ENCODE measurements around the gene SH3BP5.

Gene SH3BP5

DNA sequence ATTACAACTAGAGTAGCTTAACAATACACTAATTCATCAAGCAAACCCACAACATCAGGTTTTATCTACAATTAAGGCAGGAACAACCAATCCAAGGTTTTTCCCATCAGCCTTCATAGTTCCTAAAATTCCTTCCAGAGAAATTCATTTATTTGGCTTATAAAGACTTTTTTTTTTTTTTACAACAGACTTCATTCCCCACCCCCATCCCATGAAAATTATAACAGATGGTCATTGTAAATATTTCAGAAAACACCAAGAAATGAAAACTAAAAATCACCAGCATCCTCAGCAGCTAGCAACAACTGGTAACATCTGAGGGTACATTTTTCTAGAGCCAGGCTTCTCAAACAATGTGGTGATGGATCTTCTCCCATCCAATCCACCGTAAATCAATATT lies 11.0 kb downstream of the SH3BP5 start:
- DNase-seq, result no peak

DNA sequence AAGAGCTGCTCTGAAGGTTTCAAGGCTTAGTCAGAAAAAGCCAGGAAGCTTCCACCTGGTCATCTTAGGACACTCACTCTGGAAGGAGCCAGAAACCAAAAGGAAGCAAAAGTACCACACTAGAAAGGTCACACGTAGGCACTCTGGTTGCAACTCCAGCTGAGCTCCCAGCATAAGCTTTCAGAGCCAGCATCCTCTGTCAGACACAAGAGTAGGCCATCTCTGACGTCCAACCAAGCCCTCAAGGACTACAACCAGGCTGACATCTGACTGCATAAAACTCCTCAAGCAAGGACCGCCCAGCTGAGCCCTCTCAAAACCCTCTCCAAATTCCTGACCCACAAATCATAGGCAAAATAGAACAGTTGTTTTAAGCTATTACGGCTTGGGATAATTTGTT lies 12.8 kb downstream of the SH3BP5 start:
- DNase-seq, result no peak

DNA sequence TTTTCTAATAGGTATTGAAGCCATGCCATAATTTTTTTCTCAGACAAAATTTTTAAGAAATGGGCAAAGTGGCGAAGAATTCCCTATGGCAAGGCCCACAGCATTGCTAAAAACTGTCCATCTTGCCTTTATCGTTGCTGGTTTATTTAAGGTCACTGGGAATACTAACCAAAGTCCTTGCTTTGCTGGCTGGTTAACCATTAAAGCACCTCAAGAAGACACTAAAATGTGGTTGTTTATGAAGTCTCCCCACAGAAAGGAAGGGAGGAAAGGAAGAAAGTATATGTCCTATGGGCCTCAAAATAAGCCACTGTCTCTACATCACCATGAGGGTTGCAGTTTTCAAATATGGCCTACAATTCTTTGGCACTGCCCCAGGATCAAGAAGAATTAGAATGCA lies 13.2 kb downstream of the SH3BP5 start:
- no peak for DNase-seq

DNA sequence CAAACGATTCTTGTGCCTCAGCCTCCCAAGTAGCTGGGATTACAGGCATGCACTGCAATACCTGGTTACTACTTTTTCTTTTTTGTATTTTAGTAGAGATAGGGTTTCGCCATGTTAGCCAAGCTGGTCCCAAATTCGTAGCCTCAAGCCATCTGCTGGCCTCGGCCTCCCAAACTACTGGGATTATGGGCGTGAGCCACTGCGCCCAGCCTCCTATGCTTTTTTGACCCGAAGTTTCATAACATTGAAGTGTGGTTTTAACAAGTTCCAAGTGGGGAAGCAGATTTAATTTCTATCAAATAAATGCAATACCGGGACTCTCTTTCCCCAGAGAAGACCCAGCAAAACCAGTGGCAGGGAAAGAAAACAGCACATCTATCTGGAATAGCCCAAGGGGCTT lies 13.7 kb downstream of the SH3BP5 start:
- DNase-seq, result no peak

DNA sequence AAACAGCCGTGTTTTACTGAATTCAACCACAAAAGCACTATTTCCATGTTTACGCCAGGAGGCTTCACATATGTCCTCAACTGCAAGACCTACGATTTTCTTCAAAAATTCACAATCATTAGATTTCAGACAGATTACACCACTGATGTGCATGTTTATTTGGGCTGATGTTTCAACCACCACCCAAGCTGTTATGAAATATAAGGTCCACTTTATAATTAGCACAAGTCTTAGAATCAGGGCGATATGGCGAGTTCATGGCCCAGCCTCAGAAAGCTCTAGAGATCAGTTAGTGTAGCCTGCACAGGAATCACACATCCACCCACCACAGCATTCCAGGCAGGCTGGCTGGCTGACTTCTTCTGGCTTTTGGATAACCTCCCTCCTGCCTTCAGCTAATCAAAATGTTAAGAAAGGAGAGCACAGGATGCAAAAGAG lies 15.4 kb downstream of the SH3BP5 start:
- no peak for DNase-seq

DNA sequence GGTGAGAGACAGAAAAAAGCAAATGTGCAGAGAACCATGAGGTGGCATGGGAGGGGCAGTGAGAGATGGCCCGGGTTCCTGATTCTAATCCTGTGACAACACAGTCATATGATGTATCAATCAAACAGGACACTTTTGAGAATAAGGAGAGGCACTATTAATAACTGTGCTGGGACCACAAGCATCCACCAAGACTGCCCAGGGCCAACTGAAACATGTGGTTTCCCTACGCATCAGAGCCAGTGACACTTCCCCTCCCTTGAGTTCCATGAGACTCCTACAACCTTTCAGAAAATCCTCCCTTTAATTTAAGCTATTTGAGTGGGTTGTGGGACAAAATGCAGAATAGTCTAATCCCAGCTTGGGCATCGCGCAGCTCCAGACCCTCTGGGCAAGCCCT lies 17.4 kb downstream of the SH3BP5 start:
- no peak for DNase-seq

DNA sequence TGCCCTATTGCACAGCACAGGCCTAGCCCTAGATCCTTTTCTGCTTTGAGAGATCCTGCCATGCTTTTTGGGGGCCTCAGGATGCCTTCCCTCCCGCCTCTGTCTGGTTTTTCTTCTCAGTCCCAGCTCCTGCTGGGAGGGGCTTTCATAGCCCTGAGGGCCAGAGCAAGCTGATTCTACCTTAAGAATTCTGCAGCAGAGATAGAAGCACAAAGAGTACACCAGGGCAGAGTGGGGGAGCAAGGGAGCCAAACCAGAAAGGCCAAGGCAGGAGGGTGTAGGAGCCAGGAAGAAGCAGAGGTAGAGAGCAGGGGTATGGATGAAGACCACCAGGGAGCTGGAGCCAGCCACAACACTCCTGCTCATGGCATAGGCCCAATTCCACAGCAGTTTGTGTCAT lies 18.1 kb downstream of the SH3BP5 start:
- DNase-seq, result no peak

DNA sequence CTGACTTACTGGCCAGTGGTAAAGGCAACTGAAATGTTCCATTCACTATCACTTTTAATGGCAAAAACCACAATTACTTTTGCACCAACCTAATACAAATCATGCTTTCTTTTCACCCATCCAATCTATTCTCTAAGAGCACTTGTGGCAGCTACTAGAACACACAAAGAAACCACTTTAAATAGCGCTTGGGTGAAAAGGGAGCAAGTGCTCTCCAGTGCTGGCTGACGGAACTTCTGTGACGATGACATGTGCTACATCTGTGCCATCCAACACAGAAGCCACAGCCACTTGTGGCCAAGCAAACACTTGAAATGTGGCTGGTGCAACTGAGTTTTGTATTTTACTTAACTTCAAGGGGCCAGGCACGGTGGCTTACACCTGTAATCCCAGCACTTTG lies 18.9 kb downstream of the SH3BP5 start:
- no peak for DNase-seq

DNA sequence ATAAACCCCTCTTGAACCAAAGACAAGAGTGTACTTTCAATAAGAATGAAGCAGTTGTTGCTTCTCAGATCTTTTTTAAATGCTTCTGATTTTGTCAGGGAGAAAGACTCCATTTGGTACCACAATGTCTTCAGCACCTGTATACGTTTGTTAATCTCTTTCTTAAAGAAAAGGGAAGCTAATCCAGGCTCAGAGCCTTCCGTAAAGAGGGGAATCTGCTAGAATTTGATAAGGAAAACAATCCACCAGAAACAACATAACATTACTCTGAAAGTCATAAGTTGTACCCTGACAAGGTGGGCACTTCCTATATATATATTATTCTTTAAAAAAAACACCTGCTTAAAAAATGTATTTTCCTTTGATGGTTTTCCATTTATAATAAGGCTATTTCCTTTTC lies 19.8 kb downstream of the SH3BP5 start:
- DNase-seq, result no peak

DNA sequence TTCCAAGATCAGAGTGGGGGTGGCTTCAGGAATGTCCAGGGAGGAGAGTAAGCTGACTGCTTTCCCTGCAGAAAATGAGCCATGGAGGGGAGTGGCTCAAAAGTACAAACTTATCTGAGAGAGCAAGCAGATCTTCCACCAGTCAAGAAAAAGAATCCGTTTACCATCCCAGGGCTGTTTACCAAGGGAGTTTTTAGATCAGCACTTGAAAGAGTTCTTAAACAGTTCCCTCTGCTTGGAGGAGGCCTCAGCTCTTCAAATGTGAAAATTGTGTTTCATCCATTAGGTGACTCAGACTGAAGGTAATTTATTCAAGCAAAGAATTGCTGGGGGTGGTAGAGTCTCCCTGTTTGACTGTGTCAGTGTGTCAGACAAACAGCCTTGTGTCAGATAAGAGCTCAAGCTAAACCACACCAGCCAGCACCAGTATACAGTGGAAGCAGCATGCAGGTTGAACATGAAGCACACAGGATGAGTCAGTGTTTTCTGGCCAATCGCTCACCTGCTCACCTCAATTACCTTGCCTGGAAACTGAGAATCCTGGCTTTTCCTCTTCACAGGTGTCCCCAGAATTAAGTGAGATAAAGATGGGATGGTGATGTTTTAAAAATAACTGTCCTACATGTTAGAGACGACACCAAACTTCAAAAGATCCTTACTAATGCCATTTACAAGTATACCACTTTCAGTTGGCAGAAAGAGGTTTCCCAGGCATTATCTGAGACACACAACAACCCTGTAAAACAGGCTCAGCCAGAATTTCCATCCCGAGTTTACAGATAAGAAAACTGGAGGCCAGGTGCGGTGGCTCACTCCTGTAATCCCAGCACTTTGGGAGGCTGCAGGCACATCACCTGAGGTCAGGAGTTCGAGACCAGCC lies 21.7 kb downstream of the SH3BP5 start:
- DNase-seq, result peak; percentile 65

DNA sequence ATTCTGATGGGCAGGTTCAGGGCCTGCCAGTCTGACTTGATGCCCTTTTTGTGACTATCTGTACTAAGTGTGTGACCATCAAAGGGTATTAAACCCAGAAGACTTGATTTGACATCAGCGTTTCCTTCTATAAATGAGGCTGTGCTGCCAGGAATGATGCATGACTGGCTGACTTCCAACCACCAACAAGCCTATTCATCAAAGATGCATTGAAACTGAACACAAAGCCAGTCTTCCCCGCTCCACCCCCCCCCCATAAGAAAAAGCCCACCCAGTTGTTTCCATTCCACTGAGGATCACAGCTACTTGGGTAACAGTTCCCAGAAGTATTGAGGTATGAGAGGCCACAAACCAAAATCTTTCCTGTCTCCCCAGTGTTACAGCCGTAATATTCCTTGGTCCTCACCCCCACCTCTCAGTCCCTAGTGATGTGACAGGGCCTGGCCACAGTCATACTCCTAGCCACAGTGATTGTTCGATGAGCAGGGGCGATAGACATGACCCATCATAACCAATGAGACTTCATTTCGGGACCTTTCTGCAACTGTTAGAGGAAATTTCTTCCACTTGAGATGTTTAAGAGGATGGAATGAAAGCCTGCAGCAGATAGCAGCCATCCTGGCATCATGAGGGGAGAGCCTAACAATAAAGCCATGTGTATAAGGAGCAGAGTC lies 22.6 kb downstream of the SH3BP5 start:
- DNase-seq, result no peak

DNA sequence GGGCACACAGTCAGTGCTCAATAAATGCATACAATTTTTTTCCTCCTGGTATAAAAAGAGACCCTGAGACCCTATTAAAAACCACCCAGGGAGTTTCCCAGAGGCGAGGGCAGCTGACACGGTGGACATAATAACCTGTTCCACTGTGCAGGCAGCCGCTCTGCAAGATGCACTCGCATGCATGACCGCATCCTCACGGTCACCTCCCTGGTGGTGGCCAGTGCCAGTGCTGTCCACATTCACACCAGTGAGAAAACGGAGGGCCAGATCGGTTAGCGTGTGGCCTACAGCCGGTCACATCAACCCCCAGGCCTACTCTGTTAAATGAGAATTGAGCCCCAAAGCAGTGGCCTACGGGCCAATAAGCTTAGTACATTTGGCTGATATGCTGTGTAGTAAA lies 24.8 kb downstream of the SH3BP5 start:
- DNase-seq, result no peak

DNA sequence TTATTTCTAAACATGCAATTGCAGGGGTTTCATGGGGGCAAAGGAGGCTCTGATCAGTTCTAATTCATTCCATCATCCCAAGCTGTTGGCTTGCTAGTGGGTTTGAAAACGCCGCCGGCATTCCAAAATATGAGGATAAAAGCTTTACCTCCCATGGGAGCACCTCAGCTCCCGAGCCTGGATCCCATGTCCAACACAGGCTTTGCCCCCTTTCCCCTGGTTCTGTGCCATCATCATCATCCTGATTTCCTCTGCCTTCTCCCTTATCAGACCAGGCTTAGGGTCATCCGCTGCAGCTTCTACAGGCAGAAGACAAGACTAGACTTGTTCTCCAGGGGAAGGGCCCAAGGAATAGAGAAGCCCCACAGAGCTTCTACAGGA lies 25.4 kb downstream of the SH3BP5 start:
- no peak for DNase-seq

DNA sequence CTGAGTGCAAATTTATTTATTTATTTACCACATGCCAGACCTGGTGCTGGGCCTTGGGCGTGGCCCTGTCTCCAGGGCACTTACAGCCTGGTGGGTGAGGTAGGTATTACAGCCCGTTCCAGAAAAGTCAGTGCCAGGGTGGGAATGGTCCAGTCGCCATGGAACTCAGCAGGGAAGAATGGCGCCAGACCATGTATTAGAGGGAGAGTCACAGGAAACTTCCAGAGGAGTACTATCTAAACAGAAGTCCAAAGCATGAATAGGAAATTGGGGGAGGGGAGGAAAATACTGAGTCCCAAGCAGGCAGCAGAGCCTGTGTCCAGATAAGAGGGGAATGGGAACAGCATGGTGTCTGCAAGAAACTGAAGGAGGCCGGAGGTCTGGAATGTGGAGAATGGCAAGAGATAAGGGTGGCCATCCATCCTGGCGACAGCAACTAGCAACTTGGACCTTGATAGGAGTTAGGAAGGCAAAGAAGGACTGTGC lies 27.0 kb downstream of the SH3BP5 start:
- no peak for DNase-seq

DNA sequence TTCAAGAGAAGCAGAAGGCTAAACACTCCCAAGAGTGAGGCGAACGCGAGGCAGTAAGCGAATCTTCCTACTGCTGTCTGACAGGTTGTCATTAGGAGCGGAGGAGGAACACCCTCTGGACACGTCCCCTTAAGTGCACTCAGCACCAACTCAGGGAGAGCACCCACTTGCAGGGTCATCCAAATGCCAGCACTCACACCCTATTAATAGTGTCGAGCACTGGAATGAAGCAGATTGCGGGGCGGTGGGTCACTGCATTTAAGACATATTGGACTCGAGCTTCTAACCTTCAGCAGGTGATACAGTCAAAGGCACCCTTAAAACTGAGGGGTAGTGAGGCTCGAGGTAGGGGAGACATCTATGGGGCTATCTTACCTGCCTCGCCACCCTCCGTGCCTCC lies 28.7 kb downstream of the SH3BP5 start:
- DNase-seq, result no peak

DNA sequence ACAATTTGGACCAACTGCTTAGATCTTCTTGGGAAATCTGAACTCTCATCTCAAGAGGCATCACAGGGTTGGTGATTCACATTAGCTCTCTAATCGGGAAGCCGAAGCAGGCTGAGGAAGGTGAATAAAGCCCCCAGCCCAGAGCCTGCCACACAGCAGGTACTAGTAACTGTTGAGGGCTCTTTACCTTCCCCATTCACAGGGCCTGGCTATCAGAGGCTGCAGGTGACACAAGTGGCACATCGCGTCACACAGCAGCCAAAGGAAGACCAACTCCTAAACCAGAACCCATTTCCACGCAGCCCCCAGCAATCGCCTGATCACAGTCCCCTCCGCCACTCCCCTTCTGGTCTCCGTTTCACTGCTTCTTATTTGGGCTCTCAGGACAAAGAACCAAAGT lies 29.2 kb downstream of the SH3BP5 start:
- no peak for DNase-seq

DNA sequence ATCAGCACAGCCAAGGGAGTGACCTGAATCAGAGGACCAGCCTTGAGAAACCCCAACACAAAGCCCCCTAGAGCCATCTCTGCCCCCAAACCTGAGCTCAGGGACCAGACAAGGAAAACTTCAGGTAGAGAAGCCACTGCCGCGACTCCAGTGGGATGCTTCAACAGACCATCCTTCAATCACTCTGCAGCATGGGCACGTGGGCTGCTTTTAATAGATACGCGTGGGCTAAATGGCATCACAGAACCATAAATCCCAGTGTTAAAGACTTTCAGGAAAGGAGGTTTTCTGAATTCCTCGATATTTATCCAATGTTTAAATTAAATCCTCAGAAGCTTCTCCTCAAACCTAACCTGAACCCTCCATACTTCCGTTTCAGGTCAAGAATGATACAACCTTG lies 30.6 kb downstream of the SH3BP5 start:
- DNase-seq, result no peak

DNA sequence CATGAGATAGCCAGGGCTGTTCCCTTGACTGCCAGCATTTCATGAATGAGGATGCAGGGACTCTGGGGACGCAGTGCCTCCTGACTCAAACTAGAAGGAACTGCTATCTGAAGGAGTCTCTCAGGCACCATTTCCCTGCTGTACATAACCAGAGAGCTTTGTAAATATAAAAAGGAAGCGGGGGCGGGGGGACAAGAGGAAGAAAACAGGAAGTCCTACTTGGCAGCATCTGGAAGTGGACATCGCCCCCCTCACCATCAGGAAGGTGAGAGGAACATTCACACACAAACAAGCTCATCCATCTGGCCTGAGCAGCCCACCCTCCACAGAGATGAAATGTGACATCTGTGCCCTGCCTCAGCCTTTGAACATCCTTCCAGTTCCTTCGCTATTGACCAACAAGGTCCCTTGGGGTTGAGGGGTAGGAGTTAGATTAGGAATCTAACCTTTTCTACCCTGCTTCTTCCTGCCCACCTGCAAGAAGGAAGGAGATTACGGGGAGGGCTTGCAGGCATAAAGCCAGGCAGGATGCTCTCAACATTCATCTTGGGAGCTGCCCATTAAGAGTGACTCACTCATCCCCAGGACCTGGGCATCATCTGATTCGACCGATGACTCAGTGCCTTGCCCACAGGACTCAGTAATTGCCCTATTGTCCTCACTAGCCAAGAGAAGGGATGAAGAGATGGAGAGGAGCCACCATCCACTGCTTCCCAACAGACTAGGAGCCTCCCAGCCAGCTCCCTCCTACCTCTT lies 31.9 kb downstream of the SH3BP5 start:
- no peak for DNase-seq

DNA sequence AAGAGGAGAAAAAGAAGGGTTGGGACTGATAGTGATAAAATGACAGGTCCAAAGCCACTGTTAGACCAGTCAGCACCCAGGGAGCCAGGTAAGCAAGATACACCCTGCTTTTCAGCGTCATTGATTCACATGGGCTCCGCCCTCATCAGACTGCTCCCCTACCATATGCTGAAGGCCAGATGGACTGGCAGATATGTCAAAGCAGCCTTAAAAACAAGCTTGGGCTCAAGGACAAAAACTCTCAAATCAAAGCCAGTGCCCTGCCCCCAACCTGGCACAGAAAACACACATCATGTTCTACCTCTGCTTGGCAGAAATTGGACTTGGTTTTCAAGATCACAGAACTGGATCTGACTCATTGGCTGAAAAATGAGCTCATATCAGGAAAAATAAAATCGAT lies 33.4 kb downstream of the SH3BP5 start:
- peak; percentile 18 for DNase-seq

DNA sequence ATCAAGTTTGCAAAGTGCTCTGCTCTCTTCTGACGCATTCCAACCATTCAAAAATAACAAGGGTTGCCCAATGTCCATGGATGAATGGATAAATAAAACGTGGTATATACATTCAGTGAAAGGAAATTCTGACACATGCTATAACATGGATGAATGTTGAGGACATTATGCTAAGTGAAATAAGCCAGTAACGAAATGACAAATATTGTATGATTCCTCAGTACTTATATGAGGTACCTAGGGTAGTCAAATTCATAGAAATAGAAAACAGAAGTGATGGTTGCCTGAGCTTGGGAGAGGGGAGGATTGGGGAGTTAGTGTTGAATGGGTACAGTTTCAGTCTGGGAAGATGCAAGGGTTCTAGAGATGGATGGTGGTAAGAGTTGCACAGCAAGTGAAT lies 33.9 kb downstream of the SH3BP5 start:
- no peak for DNase-seq

DNA sequence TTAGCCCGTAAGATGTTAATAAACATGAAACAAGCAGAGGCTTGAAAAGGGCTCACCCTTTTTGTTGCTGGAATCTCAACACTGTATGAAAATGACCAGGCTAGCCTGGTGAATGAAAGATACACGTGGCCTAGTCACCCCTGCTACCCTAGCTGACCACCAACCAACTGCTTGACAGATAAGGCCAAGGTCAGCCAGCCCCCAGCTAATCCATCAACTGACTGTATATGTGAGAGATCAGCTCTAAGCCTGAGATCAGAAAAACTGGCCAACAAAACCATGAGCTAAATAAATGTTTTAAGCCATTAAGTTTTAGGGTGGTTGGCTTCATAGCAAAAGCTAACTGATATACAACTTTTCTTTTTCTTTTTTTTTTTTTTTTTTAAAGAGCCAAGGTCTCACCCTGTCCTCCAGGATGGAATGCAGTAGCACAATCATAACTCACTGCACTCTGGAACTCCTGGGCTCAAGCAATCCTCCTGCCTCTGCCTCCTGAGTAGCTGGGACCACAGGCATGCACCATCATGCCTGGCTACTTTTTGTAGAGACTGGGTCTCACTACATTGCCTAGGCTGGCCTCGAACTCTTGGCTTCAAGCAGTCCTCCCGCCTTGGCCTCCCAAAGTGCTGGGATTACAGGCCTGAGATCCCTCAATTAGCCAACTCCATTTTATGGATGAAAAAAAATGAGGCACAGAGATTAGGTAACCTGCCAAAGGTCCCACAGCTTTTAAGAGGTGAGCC lies 34.6 kb downstream of the SH3BP5 start:
- DNase-seq, result no peak

DNA sequence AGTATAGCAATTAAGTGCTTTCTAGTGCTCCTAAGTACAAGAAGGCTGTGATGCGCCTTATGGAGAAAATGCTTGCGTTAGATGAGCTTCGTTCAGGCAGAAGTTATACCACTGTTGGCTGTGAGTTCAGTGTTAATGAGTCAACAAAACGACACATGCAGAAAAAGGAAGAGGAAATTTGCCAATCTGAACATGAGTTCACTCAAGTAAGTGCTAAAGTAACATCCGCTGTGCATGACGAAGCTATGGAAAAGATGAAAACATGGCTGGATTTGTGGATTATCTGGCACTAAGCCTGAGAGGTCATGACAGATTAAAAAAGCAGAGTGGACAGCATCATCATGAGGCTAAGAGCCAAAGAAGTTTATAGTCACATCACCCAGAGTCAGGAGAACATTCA lies 36.9 kb downstream of the SH3BP5 start:
- DNase-seq, result no peak

DNA sequence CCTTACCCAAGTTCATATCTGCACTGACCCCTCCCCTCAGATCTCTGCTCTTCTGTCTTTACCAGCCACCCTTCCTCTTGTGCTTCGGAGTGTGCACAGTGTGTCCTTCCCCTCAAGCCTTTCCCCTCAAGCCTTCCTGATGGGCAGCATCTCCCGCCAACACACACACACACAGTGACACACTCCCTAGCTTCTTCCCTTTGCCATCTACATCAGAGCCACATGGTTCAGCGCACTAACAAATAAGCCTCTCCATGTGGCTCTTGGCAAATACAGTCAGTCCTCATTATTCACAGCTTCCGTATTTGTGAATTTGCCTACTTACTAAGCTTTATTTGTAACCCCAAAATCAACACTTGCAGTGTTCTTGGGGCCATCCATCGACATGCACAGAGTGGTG lies 37.5 kb downstream of the SH3BP5 start:
- no peak for DNase-seq
